HG02571 (cell line): ENCODE results near the gene PICALM.
A peak's percentile ranks its signal among the peaks of the same experiment; 100 is the strongest.

Source experiments
- ATAC-seq: cut with Tn5 transposase; IDR thresholded peaks from one replicate; pipeline ENCODE4 v1.9.1; 2021; ENCODE audit warnings: mild to moderate bottlenecking, moderate library complexity; ENCODE audit not compliant: unreplicated experiment

The PICALM gene

GRCh38 chr11:86052693-86053641, 15.9 kb downstream of the PICALM start:
- no peak for ATAC-seq

DNA sequence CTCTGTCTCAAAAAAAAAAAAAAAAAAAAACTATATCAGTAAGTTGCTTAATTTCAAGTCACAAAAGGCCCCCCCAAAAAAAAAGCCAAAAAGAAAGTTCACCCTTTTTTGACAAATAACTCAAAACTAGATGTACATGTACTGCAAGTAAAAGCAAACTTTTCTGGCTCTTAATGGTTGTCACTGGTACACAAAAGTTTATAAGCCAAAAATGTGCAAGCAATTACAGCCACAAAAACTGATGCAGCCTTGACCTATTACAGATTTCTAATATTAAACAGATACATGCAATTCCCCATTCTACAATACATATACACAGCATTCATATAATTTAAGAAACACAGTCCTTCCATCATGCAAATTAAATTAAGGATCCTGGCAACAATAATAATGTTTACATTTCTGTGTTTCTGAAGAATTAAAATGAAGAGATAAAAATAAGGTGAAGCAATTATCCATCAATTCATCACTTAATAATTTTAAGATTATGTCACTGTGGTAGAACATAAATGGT, 18.6 kb downstream of the PICALM start:
- ATAC-seq, result no peak

DNA sequence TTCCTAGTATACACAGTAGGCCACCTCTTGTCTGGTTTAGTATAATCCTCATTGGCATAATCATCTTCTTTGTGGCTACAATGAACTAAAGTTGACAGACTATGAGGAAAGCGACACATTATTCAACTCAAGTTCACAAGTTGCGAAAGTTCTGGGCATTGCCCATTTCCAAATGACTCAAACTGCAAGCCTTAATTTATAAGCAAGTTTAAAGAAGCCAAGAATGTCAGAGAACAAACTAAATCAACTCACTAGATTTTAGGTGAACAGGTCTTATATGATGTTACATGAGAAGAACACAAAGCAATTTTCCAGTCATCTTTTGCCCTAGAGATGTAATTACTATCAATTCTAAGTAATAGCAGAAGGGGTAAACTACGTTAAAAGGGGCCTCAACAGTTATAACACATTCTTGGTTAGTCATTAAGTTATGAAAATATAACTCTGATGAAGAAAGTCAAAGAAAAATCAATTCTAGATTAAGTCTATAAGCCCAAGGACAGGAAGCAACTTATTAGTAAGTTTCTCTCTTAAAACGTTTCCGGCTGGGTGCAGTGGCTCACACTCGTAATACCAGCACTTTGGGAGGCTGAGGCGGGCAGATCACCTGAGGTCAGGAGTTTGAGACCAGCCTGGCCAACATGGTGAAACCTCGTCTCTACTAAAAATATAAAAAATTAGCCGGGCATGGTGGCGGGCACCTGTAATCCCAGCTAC, 21.5 kb downstream of the PICALM start:
- ATAC-seq, result no peak

- ATAC-seq, result no peak
Observed at GRCh38 chr11:86046116-86046515, 22.8 kb downstream of the PICALM start.

DNA sequence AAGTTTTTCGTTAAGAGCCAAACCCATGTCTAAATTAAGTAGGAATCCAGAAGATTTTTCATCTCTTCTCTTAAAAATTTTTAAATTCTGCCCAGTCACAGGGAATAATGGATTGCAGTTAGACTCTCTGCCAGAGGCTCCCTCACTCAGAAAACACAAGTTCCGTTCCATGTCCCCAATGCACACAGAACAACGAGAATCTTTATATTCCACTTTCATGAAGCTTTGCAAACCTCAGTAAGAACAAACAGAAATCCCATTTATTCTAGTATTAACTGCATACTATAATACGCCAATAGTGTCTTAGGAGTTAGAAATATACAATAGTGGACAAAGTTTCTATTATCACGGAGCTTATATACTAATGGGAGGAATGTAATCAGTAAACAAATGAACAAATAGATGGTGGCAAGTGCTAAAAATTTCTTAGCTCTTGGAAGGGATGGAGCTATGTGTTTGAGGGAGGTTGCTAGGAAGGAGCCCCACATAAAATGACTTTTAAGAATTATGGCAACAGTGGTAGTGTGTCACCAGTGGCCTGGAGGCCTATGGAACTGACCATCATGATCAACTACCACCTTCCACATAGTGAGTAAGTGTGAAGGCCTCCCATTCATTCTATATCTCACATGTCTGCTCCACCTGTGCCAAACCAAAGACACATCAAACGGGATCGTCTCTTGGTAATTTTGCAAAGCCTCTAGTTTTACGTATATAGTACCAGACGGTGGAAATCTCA, 24.9 kb downstream of the PICALM start:
- ATAC-seq, result no peak

- peak; percentile 57 for ATAC-seq
Observed at GRCh38 chr11:86041975-86042378, 26.9 kb downstream of the PICALM start.

DNA sequence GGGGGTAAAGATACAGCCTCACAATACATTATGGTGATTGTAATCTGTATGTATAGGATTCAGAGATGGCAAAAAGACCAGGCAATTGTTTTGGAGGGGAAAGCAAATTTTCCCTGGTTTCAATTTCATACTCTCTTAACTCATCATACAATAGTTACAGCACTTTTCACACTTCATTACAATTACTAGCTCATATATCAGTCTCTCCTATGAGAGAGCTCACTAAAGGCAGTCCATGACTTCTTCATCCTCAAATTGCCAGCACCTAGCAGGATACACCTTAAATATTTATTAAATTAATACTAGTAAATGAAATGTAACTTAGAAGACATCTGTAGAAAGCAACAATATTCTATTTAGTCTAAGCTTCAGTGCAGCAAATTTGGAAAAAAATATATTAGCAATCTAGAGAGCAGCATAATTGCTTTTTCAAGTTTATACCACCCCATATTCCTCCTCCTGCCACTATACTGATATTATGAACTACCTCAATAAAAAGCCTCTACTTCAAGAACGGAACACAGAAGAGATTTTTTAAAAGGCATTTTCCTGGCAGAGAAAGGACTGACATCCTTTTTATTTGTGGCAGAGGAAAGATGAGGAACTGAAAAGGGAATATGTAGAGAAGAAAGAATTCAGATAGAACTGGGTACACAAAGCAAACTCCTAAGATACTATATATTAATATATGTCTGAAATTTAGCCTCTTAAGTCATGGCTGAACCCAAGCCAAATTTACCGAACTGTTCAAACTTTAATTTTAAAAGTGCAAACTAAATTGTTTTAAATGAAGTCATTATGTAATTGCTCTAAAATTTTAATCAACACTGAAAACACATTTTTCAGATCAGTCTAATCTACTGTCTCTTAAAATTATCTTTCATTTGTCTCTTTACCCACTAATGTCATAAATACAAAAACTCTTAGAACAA, 27.7 kb downstream of the PICALM start:
- ATAC-seq, result no peak

DNA sequence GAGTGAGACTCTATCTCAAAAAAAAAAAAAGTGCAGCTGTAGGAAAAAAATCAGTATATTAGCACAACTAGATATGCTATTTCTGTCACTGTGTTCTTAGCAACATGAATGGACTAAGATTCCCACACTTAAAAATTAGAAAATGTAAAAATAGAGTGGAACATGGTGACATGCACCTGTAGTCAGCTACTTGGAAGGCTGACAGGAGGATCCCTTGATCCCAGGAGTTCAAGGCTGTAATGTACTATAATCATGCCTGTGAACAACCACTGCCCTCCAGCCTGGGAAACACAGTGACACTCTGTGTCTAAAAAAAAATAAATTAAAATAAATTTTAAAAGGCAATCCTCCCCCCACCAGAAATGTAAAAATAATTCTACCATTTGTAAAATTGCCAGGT, 29.8 kb downstream of the PICALM start:
- ATAC-seq, result no peak

GRCh38 chr11:86037743-86038142, 31.1 kb downstream of the PICALM start:
- no peak for ATAC-seq

DNA sequence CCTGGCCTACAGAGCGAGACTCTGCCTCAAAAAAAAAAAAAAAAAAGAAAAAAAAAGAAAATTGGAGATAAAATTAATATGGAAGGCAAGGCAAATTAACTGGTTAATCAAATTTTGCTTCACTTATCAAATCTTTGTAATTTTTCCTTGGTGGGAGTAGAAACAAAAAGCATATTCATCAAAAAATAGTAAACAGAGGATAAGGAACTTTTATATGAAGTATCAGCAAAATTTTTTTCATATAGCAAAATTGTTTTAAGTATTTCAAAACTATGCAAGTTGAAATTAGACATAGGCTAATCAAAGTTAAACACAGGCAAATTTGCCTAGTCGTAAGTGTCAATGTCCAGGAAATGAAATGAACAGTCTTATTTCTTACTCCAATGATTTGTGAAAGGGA, 33.0 kb downstream of the PICALM start:
- no peak for ATAC-seq

- no peak for ATAC-seq
Observed at GRCh38 chr11:86035164-86035563, 33.7 kb downstream of the PICALM start.

DNA sequence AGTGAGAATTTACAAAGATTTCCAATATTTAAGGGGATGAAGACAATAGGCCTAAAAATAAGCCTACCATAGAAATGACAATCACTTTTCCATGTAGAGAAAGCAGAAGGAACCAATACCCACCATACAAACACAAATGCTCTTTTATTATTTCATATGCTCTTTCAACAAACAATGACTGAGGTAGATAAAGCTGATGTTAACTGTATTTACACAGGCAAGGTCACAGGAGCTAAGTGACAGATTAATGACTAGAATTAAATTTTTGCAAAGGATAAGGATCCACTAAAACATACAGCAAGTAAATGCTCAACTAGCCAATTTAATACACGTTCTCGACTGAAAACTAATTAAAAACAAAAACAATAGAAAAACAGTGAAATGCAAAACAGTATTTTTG, 34.2 kb downstream of the PICALM start:
- no peak for ATAC-seq

GRCh38 chr11:86021377-86021776, 47.5 kb downstream of the PICALM start:
- ATAC-seq, result no peak

DNA sequence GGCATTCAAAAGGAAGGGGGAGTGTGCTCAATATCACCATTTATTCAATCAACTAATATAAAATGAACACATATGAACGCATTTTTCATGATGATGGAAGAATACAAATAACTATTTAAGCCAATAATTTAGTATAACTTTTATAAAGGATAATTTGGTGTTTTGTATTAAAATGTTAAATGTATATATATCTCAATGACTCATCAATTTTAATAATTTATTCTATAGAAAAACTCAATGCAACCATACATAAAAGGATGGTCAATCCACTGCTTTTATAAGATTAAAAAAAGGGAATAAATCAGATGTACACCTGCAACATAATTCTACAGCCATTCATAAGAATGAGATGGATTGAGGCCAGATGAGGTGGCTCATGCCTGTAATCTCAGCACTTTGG, 50.6 kb downstream of the PICALM start:
- ATAC-seq, result no peak

DNA sequence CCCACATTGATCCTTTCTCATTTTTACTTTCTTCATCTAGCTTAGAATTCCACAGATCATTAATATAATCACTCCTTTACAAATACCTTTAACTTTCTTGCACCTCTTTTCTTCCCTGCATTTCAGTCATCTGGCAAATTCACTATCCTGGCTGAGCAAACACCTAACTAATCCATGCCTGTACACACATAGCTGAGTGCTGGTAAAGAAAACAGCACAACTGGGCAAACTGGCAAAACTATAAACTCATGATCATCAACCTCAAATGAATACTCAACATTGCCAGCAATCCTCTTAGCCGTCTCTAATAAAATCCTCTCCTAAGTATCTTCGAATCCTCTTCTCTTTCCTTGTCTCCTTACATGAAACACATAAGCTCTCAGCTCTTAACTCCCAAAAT, 52.4 kb downstream of the PICALM start:
- ATAC-seq, result no peak

- ATAC-seq, result no peak
Observed at GRCh38 chr11:86015699-86016098, 53.2 kb downstream of the PICALM start.

- no peak for ATAC-seq
Observed at GRCh38 chr11:86014221-86014620, 54.7 kb downstream of the PICALM start.

- no peak for ATAC-seq
Observed at GRCh38 chr11:86013713-86014112, 55.2 kb downstream of the PICALM start.

DNA sequence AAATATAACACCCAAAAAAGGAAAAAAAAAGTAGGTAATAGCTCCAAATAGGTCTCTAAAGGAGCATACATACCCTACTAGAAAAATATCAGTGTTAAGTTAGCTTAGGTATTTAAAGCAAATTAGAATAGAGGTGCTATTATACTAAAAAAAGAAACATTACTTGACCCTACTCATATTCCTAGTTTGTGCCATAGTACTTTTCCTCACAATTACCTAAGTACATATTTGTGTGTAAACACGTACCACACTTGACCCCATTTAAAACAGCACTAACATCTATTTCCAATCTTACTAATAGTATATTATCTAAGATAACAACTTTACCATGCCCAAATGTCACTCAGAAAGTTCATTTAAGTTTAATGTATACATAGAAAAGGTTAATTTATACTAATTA, 57.7 kb downstream of the PICALM start:
- no peak for ATAC-seq

GRCh38 chr11:86003654-86004053, 65.2 kb downstream of the PICALM start:
- no peak for ATAC-seq
